HG03039 (cell line): ENCODE measurements around the gene BORCS6.

Experiments
- ATAC-seq: cut with Tn5 transposase; IDR thresholded peaks from one replicate; pipeline ENCODE4 v1.9.1; 2021; ENCODE audit warnings: mild to moderate bottlenecking, moderate library complexity; ENCODE audit not compliant: unreplicated experiment

BORCS6 gene

DNA sequence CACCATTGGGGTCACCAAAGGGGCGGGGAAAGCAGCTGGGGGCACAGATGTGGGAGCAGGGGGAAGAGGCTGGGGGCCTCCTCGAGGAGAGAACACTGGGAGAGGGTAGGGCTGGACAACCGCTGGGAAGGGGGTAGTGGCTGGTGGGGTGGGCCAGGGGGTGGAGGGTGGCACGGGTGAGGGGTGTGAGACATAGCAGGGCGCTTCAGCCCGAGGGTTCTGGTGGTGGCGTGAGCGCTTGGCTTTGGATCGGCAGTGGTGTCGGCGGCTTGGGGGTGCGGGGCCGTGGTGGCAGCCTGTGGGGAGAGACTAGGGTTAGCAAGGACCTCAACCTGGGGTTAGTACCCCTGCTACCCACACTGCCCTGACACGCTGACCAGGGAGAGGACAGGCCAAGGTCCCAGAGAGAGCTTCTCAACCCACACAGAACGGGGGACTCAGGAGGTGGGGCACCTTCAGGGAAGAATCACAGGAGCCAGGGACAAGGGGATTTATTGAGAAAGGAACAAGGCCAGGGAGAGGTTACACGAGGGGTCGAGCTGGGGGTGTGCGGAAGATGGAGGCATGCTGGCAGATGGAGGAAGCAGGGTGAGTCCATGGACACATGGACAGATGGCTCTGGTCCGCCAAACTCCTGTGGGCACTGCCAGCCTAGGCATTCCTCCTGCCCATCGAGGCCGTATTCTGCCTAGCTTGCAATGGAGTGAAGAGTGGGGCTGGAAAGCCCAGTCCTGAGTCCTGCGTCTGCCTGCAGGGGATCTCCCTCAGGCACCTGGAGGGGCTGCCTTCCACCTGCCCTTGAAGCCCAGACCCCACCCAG is 46.2 kb downstream of the BORCS6 start:
- ATAC-seq = no peak

DNA sequence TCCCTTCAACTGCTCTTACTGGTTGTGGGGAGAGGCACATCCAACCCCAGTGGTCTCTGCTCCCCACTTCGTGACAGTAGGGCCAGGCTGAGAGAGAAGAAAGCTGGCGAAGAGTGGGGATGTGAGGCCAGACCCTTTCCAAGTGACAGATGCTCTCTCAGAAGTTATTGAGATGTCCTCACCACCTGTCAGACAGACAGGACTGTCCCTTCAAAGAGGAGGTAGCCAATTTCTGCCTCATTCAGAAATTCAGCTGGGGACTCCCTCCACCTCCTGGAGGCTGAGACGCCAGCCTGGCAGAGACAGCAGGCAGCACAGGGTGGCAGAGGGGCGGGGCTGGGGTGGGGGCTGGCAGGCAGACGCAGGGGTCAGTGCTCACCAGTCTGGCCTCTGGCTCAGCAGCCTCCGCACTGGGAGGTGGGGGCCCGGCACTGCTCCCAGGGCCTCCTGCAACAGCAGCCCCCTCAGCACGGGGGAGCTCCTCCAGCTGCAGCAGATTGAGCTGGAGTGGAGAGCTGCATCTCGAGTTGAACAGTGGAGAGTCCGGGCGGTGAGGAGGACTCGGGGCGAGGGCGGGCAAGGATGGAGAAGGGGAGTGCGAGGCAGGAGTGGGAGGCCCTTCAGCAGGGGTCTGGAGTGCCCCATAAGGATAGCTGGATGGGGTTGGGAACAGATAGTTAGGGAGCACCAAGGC is 46.9 kb downstream of the BORCS6 start:
- ATAC-seq = no peak

DNA sequence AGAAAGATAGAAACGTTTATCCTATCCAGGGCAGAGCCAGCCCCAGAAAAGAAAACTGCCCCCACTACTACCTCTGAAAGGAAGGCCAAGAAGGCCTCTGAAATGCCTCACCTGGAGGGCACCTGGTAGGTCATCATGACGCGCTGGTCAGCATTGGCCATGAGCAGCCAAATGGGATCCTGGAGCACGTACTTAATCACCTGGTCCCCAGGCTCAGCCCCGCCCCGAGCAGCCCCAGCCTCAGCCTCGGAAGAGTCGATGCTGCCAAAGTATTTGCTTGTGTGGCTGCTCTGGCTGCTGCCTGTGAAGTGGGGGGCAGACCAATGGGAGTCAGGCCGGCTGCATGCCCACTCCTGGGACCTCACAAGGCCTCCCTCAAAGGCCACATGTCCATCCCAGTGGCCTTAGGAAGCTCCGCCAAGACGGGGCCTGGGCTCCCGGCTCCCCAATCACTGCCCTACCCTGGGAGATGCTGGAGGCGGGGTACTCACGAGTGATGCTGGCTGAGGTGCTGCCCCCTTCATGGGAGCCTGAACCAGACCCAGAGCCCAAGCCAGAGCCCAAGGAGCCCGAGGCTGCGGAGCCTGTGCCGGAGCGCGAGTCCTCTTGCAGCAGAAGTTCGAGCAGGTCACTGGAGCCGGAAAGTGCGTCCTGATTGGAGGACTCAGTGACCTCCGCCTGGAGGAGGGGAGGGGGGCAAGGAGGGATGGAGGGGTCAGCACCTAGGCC is 47.7 kb downstream of the BORCS6 start:
- ATAC-seq = no peak

DNA sequence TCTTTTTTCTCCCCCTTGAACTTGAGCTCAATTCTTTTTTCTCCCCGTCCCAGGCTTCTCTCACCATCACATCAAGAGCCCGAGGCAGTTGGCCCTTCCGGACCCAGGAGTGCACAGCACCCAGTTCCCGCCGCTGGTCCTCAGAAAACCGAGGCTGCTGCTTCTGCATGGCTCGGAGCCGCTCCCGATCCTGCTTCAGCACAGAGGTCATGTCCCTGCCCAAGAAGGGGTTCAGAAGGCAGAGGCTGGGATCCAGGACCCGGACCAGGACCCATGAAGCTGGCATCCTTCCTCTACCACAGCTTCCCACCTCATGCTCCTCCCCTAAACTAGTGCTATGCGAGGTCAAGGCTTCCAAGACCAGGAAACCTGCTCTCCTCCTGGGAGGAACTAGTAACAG is 48.2 kb downstream of the BORCS6 start:
- no peak for ATAC-seq

DNA sequence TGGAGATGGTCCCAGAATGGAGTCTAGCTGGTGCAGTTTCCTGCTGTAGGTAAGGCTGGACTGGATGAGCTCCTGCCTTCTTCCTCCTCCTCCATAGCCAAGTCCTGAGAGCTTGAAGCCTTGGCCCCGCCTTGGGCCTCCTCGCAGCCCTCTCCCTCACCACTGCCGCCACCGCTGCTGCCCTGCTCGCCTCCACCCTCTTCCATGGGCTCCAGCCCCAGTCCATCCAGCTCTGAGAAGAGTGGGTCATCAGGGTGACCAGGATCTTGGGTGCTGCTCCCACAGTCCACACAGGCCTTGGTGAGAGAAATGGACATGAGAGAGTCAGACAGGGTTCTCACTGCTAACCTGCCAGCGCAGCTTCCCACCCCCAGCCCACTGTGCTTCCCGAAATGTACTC is 48.9 kb downstream of the BORCS6 start:
- no peak for ATAC-seq

DNA sequence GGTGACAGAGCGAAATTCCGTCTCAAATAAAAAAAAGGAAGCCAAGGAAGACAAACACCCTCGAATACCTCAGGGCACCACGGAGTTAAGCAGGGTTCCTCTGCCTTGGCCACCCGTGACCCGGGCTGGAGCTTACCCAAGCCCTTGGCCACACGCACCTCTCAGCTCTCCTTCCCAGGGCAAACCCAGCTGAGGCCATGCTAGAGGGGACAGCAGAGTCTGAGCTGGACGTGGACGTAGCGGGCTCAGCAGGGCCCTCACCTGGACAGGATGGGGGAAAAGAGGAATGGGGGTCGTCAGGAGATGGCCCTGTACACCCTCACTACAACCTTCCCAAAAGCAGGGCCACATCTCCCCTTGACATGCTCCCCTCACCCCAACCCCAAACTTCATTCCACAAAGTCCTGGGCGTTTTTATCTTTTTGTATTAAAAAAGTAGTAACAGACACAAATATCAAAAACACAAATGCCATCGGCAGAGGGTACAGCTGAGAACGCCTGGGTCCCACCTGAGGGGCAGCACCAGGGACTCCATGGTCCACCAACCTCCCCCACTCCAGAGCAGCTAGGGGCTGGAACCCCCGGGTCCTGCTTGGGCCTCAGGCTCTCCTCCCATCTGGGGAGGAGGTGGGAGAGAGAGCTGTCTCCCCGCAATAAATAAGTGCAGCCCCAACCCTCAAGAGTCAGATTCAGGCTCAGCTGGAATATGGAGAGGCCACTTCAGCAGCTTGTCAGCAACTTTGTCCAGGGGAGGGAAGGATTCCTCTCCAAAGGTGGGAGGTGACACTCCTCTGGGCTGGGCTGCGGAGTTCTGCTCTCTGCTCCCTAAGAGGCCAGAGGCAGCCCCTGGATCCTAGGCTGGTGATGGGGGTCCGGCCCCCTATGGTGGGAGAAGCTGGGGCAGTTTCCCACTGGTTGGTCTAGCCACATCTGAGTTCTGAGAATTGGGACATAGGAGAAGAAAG is 49.6 kb downstream of the BORCS6 start:
- no peak for ATAC-seq

DNA sequence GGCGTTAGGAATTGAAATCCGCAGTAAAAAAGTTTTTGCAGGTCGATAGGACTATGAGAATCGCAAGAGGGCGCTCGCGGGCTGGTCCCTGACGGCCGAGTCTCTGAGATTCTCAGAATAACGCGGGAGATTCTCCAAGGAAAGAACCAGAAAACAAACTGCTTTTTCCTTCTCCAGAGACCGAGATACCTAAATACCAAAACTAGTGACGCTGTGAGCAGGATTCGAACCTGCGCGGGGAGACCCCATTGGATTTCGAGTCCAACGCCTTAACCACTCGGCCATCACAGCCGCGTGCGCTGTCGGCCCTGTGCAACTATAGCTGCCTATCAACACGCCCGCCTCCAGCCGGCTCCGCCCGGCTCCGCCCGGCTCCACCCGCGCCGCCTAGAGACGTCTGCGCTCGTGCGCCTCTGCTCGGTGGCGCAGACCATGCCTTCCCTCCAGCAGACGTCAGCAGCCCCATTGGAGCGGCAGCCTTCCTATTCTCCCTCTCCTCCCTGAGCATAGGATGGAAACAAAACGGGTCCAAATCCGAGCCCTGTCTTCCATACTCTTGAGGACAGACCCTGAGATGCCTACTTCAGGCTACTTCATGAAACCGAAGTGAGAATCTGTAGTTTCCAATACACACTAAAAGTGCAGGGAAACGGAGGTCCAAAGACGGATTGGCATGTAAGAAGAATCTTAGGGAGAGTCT is 51.2 kb downstream of the BORCS6 start:
- ATAC-seq = peak; percentile 76

DNA sequence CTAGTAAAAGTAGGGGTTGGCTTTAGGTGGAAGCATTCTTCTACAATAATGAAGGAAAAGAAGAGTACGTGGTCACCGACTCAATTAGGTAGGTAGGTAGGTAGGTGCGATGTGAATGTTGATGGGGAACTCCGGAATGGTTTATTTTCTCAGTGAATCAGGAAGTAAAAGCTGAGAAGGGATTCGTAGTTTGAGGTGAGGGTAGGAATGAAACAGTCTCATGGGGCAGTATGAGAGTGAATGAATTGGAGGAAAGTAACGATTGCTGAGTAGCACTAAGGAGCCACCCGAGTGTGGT is 51.7 kb downstream of the BORCS6 start:
- no peak for ATAC-seq
